ENCODE measurements around the gene WWOX.

Gene WWOX

DNA sequence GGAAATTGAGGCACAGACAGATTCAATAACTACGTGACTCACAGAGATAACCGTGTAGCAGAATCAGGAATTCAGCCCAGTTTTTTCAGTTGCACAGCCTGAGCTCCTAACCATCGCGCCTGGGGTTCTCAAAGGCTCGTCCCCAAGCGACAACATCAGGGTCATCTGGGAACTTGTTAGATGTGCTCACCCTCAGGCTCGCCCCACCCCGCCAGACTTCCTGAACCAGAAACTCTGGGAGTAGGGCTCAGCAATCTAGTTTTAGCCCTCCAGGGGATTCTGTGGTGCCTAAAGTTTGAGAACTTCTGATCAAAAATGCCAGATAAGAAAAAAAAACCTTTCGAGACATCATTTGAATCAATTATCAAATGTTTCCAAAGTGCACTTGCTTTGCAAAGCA, 559.8 kb downstream of the WWOX start:
- no peak for DNase-seq (ENCODE audit: low spot score)

DNA sequence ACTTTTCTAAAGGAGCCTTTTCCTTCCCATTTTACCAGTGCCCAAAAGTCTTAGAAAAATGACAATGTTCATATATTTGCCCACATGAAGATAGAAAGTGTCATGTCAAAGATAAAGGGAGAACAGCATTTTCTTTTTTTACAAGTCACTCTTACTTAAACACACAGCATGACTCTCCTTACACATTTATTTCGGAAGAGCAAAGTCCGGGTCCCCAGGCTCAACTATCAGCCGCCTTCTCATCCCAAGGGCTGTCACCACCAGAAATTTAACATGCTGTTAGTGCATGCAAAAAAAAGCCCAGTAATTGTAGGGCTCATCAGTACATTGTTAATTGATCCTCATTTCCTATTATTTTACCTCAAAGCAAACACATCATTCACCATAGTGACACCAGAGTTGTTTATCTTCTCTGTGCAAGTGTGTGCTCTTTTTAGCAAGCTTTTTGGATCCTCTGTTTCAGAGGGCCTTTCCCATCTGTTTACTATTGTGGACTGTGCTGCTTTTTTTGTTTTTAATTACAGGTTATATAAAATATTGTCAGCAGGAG, 560.3 kb downstream of the WWOX start:
- DNase-seq (ENCODE audit: low spot score), result no peak

DNA sequence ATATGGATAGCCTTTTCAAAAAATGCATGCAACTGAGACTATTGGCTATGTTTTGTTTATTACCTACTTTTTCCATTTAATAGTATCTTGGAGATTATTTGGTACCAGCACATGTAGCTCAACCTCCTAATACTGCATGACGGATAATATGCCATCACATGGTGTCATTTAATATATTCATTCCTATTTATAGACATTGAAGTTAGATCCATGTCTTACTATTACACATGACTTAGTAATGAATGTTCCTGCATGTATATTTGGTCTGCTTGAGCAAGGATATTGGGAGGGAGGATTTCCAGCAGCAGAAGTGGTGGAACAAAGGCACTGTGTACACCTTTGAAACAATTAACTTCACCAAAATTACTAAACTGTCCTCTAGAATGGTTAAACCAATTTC, 561.3 kb downstream of the WWOX start:
- no peak for DNase-seq (ENCODE audit: low spot score)

DNA sequence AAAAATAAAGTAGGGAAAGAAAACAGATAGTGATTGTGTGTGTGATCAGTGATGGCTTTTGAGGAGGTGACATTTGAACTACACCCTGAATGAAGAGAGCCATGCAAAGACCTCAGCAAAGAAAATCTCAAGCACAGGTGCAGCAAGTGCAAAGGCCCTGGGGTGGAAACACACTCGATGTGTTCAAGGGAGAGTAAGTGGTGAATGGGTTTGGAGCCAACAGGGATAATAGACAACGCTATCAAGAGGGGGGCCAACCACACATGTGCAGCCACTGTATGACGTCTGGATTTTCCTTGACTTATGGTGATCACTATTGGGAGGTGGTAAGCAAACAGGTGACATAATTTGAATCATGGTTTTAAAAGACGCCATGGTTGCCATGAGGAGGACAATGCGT, 564.2 kb downstream of the WWOX start:
- no peak for DNase-seq (ENCODE audit: low spot score)

DNA sequence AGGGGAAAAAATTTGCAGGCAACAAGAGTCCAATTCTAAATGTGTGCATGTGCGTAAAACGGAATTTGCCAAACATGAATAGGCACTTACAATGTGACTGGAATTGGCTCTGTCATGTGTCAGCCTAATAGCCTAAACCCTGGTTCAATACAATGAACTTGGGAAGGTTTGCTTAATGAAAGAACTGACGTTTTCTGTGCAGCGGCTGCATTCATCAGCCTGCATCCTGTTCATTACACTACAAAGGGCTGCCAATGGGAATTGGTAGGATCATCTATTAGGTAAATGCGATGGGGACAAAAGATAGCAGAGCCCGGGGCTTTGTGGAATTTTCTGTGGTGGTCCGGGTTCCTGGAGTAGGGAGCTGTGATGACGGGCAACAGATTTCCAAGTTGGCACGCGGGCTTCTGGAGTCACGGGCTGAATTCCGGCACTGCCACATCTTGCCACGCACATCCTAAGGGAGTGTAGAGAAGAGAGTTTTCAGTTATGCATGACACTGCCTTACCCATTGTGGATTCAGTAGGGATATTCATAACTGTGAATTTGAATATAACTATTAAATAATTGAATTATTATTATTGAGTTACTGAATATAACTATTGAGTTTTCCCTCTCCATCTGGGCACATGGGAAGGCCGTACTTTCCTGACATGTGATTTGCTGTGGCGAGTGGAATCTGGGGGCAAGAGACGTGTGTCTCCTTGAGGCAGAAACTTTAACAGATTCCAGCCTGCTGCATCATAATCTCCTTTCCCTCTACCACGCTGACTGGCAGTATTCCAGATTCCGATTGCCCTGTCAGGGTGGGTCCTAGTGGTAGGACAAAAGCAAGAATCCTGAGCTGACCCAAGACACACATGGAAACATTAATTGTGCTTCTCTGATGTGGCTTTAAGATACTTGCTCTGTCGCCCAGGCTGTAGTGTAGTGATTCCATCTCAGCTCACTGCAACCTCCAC, 565.6 kb downstream of the WWOX start:
- no peak for DNase-seq (ENCODE audit: low spot score)

GRCh38 chr16:78666318-78666717, 566.9 kb downstream of the WWOX start:
- no peak for DNase-seq (ENCODE audit: low spot score)

DNA sequence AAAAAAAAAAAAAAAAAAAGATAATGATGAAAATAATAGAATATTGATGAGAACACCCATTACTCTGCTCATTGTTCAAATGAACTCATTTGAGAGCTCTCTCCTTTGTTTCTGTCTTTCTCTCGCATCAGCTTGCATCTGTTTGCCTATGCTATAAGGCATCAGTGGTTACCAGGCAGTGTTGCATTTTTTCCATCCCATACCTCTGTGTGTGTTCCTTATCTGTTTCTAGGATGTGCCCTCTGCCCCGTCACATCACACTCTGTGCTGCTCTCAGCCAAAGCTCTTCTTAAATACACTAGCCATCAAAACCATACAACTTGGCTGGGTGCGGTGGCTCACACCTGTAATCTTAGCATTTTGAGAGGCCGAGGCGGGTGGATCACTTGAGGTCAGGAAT, 568.2 kb downstream of the WWOX start:
- no peak for DNase-seq (ENCODE audit: low spot score)

DNA sequence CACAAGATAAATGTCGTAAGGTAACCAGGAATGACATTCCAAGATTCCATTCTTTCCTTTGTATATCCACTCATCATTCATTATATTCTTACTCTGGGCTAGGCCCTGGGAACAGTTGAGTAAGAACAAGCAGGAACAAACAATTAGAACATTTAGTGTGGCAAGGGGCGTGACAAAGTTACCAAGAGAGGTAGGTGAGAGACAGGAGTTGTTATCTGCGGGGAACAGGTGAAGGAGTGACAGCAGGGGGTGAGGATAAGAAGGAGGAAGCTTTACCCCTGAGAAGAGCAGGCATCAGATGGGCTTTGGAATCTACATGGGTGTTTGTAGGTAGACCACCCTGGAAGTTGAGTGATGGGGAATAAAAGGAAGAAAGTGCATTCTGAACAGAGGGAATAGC, 568.9 kb downstream of the WWOX start:
- no peak for DNase-seq (ENCODE audit: low spot score)

DNA sequence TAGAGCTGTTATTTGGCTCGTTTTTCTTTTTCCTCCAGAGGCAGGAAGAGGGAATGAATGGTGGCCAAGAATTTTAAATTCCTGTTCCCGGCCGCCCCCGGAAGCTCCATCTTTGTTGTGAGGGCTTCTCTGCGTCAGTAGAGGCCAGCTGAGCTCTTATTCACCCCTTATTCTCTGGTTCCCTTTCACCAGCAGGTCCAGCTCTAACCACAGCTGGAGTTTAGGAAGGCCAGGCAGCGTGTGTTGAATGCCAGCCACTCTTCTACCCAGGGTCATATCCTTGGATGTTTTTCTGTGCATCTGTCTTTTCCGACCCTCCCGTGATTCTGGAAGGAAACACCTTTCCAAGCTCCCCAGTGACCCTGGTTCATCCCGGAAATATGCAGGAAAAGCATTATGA, 570.5 kb downstream of the WWOX start:
- no peak for DNase-seq (ENCODE audit: low spot score)

GRCh38 chr16:78672779-78673556, 573.5 kb downstream of the WWOX start:
- DNase-seq (ENCODE audit: low spot score), result no peak

DNA sequence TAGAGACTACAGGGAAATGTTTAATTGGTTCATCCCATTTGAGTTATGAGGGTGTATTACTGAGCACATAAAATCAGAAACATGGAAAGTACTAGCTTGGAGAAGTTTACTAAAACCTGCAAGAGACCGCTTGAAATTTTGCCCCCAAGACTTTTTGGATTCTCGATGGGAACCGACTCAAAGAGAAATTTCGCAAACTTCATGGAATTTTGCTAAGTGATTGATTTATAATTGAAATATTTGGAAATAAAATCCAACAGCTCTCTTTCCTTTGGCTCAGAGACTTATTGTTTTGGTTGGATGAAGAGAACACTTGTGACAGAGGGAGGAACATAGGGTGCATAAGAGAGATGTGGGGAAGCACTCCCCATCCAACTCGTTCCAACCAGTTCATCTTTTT, 574.4 kb downstream of the WWOX start:
- DNase-seq (ENCODE audit: low spot score), result no peak

DNA sequence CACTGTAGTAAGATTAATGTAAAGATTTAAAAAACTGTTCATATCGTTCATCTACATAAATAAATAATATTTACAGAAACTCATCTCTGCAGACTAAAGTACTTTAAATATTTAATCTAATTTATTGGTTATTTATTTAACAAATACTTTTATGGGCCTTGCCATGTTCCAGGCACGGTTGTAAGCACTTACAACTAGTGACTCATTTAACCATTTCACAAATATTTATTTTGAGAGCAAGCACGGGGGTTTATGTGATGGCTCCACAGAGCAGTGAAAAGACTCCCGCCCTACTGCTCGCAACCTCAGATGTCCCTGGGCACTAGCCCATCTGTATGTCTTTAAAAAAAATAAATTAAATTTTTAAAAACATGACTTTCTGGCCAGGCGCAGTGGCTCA, 575.9 kb downstream of the WWOX start:
- no peak for DNase-seq (ENCODE audit: low spot score)

DNA sequence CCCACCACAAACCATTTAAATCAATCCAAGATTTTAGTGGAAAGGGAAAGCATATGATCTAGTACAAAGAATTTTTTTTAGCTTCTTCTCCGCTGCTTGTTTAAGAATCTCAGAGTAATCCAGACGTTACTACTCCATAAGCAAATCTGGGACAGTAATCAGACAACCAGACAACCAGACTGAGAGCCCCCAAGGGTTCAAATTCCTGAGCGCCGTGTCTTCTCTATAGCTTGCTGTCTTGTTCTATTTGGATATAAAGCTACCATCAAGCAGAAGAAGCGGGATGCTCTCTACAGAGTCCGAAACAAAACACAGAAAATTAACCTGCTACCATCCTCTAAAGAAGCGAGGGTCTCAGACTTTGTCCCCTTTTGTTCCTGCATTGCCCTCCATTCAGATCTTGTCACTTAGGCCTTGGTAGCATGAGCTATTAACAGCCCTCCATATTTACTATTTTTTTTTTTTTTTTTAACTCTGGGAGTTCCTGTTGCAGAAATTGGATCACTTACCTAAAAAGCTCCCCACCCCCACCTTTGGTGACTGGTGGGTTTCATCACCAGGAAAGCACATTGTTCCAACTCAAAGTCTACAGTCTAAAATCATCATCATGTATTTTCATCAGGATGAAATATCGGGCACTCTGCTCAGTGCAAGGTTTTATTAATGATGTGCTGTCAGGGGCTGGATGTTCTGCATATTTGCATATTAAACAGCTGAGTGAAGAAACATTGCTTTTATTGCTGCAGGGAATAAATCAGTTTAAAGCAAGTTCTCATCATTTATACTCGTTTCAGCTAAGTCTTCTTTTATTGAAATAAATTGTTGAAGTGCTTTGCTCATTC, 576.7 kb downstream of the WWOX start:
- no peak for DNase-seq (ENCODE audit: low spot score)

GRCh38 chr16:78677181-78677731, 577.8 kb downstream of the WWOX start:
- DNase-seq (ENCODE audit: low spot score), result no peak

GRCh38 chr16:78679546-78679945, 580.1 kb downstream of the WWOX start:
- DNase-seq (ENCODE audit: low spot score), result no peak

- no peak for DNase-seq (ENCODE audit: low spot score)
Observed at GRCh38 chr16:78681743-78682142, 582.3 kb downstream of the WWOX start.

DNA sequence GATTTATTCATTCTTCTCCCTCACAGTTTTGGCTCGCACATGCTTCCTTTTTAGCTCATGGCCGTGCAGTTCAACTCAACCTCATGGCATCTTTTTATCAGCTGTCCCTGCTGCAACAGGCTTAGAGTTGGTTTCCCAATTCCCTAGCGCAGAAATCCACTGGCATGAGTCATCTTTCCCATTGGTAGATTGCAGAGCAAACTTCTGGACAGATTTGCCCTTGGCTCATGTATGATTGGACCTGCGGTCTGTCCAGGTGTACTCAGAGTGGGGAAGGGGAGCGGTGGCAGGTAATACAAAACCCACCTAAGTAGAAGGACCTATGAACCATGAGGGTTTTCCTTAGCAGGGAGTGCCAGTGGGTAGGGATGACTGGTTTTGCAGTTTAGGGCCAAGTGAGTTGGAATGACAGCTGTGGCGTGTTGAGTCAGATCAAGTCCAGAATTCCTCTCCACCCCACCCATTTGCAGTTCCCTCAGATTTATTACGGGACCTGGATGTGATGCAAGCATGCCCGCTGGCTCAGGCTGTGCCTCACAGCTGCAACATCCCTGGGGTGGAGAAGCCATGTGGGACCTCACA, 584.7 kb downstream of the WWOX start:
- DNase-seq (ENCODE audit: low spot score), result no peak

- no peak for DNase-seq (ENCODE audit: low spot score)
Observed at GRCh38 chr16:78684655-78685375, 585.4 kb downstream of the WWOX start.

GRCh38 chr16:78686601-78687000, 587.1 kb downstream of the WWOX start:
- DNase-seq (ENCODE audit: low spot score), result no peak

DNA sequence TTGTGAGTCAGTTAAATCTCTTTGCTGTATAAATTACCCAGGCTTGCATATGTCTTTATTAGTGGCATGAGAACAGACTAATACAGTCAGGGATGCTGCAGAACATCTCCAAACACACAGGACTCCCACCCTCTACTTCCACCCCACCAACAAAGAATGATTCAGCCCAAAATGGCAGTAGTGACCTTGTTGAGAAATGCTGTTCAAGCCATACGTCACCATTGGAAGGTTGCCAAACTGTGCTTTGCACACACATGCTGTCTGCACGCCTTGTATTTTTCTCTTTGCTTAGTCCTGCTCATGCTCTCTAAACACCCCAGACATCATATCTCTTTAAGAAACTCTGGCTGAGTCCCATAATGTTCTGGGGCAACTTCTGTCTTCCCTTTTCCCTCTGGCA, 589.6 kb downstream of the WWOX start:
- no peak for DNase-seq (ENCODE audit: low spot score)

- no peak for DNase-seq (ENCODE audit: low spot score)
Observed at GRCh38 chr16:78689536-78689935, 590.1 kb downstream of the WWOX start.
